Testis (tissue), 2 donors: ENCODE measurements around the gene ABLIM3.

ENCODE experiments used
- POLR2A ChIP-seq: fragments of 450-650 bp; IDR thresholded peaks from one replicate; pipeline ENCODE4 v1.6.1; 2017; ENCODE audit warnings: antibody characterized with exemption, mild to moderate bottlenecking, moderate library complexity
- TF ChIP-seq, protein P1 (sequence below), 3 experiments: fragments of 450-650 bp in 2 of 3; fragments of 200-600 bp in 1 of 3; sonication (generic) in 1 of 3; IDR thresholded peaks; one replicate each; pipeline ENCODE4 v1.5.1; 2016 to 2019; ENCODE audit warnings: antibody characterized with exemption in 3 of 3, mild to moderate bottlenecking in 2 of 3, moderate library complexity in 1 of 3

DNA sequence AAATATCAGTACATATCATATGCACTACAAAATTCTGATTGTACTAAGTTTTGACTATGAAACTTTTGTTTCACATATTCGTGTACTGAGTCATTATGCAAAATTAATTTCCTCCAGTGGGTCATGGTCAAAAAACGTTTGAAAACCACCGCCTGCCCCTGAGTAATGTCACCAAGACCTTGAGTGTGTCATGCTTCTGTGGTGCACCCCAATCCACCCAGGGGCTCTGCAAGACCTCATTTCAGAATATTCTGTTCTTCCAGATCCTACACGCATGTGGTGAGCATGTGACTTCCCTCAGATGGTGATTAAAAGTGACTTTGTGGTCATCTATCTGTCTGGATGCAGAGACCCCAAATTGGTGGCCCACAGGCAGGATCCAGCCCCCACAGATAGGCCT lies 31.0 kb downstream of the ABLIM3 start:
- TF ChIP-seq, protein P1, sequence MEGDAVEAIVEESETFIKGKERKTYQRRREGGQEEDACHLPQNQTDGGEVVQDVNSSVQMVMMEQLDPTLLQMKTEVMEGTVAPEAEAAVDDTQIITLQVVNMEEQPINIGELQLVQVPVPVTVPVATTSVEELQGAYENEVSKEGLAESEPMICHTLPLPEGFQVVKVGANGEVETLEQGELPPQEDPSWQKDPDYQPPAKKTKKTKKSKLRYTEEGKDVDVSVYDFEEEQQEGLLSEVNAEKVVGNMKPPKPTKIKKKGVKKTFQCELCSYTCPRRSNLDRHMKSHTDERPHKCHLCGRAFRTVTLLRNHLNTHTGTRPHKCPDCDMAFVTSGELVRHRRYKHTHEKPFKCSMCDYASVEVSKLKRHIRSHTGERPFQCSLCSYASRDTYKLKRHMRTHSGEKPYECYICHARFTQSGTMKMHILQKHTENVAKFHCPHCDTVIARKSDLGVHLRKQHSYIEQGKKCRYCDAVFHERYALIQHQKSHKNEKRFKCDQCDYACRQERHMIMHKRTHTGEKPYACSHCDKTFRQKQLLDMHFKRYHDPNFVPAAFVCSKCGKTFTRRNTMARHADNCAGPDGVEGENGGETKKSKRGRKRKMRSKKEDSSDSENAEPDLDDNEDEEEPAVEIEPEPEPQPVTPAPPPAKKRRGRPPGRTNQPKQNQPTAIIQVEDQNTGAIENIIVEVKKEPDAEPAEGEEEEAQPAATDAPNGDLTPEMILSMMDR (IDR thresholded peaks at IDR 0.05) = no peak
- TF ChIP-seq POLR2A = no peak
